ENCODE measurements around the gene ANKRD30A.
"Not testable (repeated sequence)": the region's sequence is repeated elsewhere in the genome, so short reads cannot be mapped to it uniquely, and the experiment has no call there.

The ANKRD30A gene

DNA sequence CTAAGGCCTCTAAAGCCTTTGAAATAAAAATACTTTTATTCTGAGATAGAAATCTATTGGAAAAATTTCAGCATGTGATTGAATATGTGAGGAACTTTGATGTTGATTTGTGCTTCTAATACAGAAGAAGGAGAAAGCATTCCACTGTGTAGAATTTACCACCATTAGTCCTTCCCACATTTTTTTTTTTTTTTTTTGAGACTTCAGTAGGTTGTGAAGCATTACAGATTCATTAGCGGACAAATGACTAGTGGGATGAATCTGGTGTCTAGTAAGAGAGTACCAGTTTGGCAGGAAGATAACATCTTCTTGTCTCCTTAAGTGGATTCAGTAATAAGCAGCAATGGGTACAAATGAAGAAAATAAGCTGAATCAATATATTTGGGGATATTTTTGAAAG is 95.5 kb downstream of the ANKRD30A start:
- no peak for TF ChIP-seq POLR2A (IDR thresholded peaks at IDR 0.05; ENCODE audit: low read depth, low read length)
- no peak for FAIRE-seq
- DNase-seq (ENCODE audit: insufficient read length, low spot score): no peak

DNA sequence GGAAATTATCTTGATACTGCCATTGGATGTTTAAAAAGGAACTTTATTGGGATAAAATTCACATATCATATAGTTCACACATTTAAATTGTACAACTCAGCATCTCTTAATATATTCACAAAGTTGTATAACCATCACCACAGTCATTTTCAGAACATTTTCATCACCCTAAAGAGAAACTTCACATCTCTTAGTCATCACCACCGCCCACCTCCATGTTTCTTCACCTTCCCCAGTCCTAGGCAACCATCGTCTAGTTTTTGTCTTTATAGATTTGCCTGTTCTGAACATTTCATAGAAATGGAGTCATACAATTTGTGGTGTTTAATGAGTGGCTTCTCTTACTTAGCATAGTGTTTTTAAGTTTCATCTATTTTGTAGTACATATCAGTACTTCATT is 96.6 kb downstream of the ANKRD30A start:
- FAIRE-seq (no peak), DNase-seq (ENCODE audit: insufficient read length, low spot score) (no peak)
- no peak for TF ChIP-seq POLR2A (IDR thresholded peaks at IDR 0.05; ENCODE audit: low read depth, low read length)

DNA sequence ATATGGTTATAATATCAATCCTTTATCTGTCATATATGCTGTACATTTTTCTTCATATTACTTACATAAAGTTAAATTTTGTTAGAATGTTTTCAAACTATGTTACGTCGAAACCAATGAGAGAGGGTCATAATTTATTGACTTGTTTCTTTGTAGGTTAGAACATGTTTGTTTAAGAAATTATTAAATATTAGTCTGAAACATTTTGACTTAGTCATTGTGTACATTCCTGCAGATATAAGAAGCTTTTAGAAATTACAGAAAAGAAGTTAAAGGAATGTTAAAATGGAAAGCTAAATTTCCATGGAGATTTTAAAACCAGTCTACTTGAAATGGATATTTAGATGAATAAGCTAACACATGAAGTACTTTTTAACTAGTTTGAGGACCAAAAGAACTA is 99.8 kb downstream of the ANKRD30A start:
- DNase-seq (ENCODE audit: insufficient read length, low spot score): no peak
- TF ChIP-seq POLR2A (IDR thresholded peaks at IDR 0.05; ENCODE audit: low read depth, low read length): no peak
- no peak for FAIRE-seq

DNA sequence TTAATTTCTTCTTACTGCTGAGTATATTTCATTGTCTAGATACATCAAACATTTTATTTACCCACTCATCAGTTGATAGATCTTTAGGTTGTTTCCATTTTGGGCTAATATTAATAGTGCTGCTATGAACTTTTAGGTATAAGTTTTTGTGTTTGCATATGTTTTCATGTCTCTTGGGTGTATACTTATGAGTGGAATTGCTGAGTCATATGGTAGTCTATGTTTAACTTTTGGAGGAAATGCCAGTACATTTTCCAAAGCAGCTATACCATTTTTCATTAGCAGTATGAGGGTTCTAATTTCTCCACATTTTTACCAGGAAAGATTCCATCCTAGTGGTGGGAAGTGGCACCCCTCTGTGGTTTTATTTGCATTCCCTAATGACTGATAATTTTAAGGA is 101.1 kb downstream of the ANKRD30A start:
- FAIRE-seq (no peak), DNase-seq (ENCODE audit: insufficient read length, low spot score) (no peak)
- TF ChIP-seq POLR2A (IDR thresholded peaks at IDR 0.05; ENCODE audit: low read depth, low read length): no peak

DNA sequence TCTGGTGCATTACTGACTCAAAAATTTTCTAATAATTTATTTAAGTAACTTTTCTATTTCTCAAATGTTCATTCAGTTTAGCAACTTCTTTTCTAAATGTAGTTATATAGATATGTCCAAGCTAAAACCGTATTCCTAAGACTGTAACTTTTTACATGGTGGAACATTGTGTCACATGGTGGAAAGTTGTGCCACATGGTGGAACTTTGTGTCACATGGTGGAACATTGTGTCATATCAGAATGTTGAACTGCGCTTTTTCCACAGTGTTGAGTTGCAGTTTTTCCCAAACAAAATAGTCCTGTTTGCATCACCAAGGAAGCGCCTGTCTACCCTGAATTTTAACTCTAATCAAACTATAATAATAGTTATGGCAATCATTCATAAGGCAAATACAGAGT is 109.3 kb downstream of the ANKRD30A start:
- no peak for TF ChIP-seq POLR2A (IDR thresholded peaks at IDR 0.05; ENCODE audit: low read depth, low read length)
- FAIRE-seq (no peak), DNase-seq (ENCODE audit: insufficient read length, low spot score) (no peak)

DNA sequence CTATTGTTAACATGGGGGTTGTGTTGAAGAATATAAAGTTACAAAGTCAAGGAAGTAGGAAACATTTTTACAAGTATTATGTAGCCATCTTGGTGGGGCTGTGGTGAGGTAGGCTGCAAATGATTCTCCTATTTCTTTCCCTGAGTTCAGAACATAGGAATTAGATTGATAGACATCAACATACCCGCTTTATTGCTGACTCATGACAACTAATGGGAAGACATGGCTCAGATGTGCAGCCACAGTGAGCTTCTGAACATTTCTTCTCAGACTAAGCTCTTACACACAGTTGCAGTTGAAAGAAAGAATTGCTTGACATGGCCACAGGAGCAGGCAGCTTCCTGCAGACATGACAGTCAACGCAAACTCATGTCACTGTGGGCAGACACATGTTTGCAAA is 110.7 kb downstream of the ANKRD30A start:
- DNase-seq (ENCODE audit: insufficient read length, low spot score) (no peak), FAIRE-seq (no peak)
- no peak for TF ChIP-seq POLR2A (IDR thresholded peaks at IDR 0.05; ENCODE audit: low read depth, low read length)

DNA sequence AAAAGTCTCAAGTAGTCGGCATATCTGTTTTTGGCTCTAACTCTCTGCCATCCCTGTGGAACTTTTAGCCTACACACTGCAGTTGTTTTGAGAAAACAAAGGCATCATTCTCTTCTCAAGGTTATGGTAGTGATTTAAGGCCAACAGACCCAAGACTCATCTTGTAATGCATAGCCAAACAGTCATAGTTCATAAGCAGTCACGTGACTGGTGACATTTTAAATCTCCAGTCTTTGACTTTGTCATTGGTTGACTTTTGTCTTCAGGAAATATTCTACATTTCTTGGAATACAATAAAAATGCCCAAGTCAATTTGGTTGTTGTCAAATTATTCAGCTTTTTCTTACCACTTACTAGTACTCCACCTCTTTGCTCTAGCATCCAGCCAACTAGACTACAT is 114.8 kb downstream of the ANKRD30A start:
- TF ChIP-seq POLR2A (IDR thresholded peaks at IDR 0.05; ENCODE audit: low read depth, low read length): no peak

DNA sequence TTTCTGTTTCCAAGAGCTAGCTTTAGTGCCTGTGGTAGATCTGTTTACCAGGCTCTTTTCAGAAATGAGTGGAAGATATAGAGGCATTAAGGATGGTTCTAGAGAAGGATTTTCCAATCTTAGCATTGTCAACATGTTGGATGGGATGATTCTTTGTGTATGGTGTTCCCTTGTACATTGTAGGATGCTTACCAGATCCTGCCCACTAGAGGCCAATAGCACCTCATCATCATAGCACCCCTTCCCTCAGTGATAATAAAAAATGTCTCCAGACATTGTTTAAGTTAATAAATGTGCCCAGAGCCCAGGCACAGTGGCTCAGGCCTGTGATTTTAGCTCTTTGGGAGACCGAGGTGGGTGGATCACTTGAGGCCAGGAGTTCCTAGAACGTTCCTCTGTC is 121.2 kb downstream of the ANKRD30A start:
- no peak for TF ChIP-seq POLR2A (IDR thresholded peaks at IDR 0.05; ENCODE audit: low read depth, low read length)
- FAIRE-seq (no peak), DNase-seq (ENCODE audit: insufficient read length, low spot score) (no peak)

More for the DNA sequence above, 114.8 kb downstream of the ANKRD30A start:
- FAIRE-seq (no peak), DNase-seq (ENCODE audit: insufficient read length, low spot score) (no peak)

DNA sequence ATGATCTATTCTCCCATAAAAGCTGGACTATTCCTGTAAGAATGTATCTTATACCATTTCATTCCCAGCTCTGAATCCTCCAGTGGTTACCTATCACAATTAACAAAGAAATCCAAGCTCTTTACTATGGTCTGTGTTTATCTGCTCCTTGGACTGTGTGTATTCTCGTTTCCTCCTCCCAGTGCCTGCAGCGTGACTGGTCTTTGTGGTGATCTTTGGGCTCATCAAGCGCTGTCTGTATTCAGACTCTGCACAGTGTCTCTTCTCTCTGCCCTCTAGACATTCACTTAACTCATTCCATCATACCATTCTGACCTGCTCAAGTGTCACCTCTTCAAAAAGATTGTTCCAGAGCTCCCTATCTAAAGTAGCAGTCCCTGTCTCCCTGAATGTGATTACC is 130.4 kb downstream of the ANKRD30A start:
- DNase-seq (ENCODE audit: insufficient read length, low spot score); FAIRE-seq: not testable (repeated sequence)

DNA sequence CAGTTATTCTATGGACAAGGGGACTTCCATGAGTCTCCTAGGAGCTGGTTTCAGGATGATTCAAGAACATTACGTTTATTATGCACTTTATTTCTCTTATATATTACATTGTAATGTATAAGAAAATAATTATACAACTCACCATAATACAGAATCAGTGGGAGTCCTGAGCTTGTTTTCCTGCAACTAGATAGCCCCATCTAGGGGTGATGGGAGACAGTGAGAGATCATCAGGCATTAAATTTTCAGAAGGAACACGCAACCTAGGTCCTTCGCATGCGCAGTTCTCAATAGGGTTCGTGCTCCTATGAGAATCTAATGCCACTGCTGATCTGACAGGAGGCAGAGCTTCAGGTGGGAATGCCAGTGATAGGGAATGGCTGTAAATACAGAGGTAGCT is 137.9 kb downstream of the ANKRD30A start:
- TF ChIP-seq POLR2A (IDR thresholded peaks at IDR 0.05; ENCODE audit: low read depth, low read length): no peak
- FAIRE-seq: no peak
- no peak for DNase-seq (ENCODE audit: insufficient read length, low spot score)

DNA sequence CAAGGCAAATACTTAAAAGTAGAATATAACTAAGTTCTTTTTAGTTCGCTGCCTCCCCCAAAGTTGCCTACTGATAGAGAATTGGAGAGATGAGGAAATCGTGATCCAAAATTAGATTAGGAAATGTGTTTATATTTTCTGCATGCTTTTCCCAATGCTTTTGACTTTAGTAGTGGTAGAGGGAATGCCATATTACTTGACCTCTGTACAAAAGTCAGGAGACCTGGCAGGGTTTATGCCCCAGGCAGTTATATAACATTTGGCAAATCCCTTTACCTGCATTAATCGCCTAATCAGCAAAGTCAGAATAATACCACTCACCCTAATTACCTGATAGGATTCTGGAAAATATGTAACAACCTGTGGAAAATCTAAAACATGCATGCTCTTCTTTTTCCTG is 142.9 kb downstream of the ANKRD30A start:
- no peak for TF ChIP-seq POLR2A (IDR thresholded peaks at IDR 0.05; ENCODE audit: low read depth, low read length)
- DNase-seq (ENCODE audit: insufficient read length, low spot score) (no peak), FAIRE-seq (no peak)

DNA sequence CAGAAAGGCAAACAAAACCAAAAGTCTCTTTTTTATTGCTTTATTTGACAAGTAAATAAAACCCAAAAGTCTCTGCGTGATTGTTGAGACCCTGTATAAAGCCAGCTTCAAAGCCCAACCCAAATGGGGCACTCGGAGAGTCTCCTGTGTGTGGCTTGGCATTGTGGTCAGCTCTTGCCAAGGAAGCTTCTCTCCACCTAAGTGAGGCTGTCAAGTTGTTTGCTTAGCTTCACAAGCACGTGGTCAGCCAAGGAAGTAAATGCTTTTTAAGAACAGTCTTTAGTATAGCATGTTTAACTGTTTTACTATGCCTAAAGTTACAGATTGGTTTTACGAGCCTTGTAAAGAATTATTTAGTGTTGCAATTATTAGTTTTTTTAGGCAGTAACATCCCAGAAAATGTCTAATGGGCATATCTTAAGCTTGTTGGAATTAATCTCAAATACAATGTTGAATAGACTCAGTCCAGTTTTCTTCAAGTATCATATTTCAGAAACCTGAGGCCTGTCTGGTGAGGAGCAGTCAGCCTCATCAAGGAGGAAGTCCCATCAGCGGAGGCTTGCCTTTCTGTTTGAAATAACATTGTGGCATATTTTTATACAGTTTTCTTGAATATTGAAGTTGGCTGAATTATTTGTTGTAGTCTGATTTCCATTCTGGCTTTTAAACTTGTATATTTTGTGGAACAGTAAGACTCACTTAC is 144.3 kb downstream of the ANKRD30A start:
- no peak for TF ChIP-seq POLR2A (IDR thresholded peaks at IDR 0.05; ENCODE audit: low read depth, low read length)
- FAIRE-seq (no peak), DNase-seq (ENCODE audit: insufficient read length, low spot score) (no peak)

DNA sequence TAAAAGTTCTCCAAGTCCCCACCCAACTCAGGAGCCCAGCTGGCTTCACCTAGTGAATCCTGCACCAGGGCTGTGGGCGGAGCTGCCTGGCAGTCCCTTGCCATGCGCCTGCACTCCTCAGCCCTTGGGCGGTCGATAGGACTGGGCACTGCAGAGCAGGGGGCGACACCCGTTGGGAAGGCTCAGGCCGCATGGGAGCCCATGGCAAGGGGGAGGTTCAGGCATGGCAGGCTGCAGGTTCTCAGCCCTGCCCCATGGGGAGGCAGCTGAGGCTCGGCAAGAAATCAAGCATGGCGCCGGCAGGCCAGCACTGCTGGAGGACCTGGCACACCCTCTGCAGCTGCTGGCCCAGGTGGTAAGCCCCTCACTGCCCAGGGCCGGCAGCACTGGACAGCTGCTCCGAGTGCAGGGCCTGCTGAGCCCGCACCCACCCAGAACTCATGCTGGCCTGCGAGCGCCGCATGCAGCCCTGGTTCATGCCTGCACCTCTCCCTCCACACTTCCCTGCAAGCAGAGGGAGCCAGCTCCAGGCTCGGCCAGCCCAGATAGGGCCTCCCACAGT is 149.9 kb downstream of the ANKRD30A start:
- FAIRE-seq: no peak
- DNase-seq (ENCODE audit: insufficient read length, low spot score): no peak
- no peak for TF ChIP-seq POLR2A (IDR thresholded peaks at IDR 0.05; ENCODE audit: low read depth, low read length)

DNA sequence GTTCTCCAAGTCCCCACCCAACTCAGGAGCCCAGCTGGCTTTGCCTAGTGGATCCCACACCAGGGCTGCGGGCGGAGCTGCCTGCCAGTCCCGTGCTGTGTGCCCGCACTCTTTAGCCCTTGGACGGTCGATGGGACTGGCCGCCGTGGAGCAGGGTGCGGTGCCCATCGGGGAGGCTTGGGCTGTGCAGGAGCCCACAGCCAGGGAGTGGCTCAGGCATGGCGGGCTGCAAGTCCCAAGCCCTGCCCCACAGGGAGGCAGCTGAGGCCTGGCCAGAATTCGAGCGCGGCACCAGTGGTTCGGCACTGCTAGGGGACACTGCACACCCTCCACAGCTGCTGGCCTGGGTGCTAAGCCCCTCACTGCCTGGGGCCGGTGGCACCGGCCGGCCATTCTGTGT is 159.7 kb downstream of the ANKRD30A start:
- no peak for FAIRE-seq
- no peak for TF ChIP-seq POLR2A (IDR thresholded peaks at IDR 0.05; ENCODE audit: low read depth, low read length)
- no peak for DNase-seq (ENCODE audit: insufficient read length, low spot score)

DNA sequence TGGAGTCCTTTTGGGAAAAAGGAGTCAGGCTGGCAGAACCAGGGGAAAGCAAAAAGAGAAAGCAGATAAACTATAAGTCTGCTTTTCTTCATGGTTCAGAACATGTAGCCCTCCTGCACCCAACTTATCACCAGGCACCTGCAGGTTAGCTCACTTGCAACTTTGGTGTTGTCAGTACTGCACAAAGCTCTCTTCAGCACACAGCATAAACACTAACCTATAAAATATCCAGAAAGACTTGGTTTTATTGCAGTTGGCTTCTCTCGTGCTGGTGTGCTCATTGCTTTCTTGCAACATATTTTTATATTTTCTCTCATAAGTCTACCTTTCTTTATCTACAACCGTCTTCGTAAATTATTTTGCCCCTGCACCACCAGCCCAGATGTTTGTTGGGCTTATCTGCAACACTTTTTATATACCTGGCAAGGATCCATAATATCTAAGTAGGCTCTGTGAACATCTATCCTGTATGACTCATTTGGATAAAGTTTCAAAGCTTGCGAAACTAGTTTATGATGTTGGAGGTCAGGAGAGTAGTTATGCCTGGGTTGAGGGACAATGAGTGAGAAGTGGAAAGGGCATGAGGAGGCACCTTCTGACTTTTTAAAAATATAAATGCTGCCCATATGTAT is 164.6 kb downstream of the ANKRD30A start:
- no peak for FAIRE-seq

More for the DNA sequence above, 164.6 kb downstream of the ANKRD30A start:
- no peak for DNase-seq (ENCODE audit: insufficient read length, low spot score)
- no peak for TF ChIP-seq POLR2A (IDR thresholded peaks at IDR 0.05; ENCODE audit: low read depth, low read length)

Data from H54 (cell line).